H9 (cell line): Measurements from ENCODE around the gene DPM2. TPM values are rescaled to one million over a fixed set of nuclear protein-coding genes. Genes with fewer than 3 reads are reported as not detected.

Experiments
- DNase-seq: peaks from one replicate; pipeline ENCODE4 v3.0.0-alpha.2; 2017
- H2AFZ ChIP-seq: one replicate; pipeline ENCODE4 v1.6.1; 2013; ENCODE audit warnings: mild to moderate bottlenecking, low read length, control low read depth, moderate library complexity
- H2AK5ac ChIP-seq: 2 replicates; pipeline ENCODE4 v1.6.1; 2013; ENCODE audit warnings: low read length, control low read depth, mixed read lengths; ENCODE audit not compliant: insufficient read length
- H2BK120ac ChIP-seq: one replicate; pipeline ENCODE4 v1.6.1; 2013; ENCODE audit warnings: low read depth, mild to moderate bottlenecking, low read length, control low read depth, inconsistent platforms; ENCODE audit not compliant: poor library complexity, severe bottlenecking
- H2BK12ac ChIP-seq: 2 replicates; pipeline ENCODE4 v1.6.1; 2013; ENCODE audit warnings: low read length, control low read depth, mixed read lengths, low read depth; ENCODE audit not compliant: insufficient read length
- H2BK15ac ChIP-seq: 2 replicates; pipeline ENCODE4 v1.6.1; 2013; ENCODE audit warnings: low read depth, low read length, control low read depth
- H2BK20ac ChIP-seq: one replicate; pipeline ENCODE4 v1.6.1; 2013; ENCODE audit warnings: low read depth, mild to moderate bottlenecking, low read length, control low read depth, inconsistent platforms; ENCODE audit not compliant: poor library complexity, severe bottlenecking
- H2BK5ac ChIP-seq: 2 replicates; pipeline ENCODE4 v1.6.1; 2013; ENCODE audit warnings: low read length, control low read depth, mixed read lengths; ENCODE audit not compliant: insufficient read length
- H3K14ac ChIP-seq: 2 replicates; pipeline ENCODE4 v1.6.1; 2013; ENCODE audit warnings: low read length, control low read depth; ENCODE audit not compliant: insufficient read depth
- H3K18ac ChIP-seq: 2 replicates; pipeline ENCODE4 v1.6.1; 2013; ENCODE audit warnings: low read depth, mild to moderate bottlenecking, mixed read lengths, low read length, control low read depth; ENCODE audit not compliant: insufficient read length
- H3K23ac ChIP-seq: 2 replicates; pipeline ENCODE4 v1.6.1; 2013; ENCODE audit warnings: low read length, control low read depth, mixed read lengths, low read depth; ENCODE audit not compliant: insufficient read length
- H3K23me2 ChIP-seq: 2 replicates; pipeline ENCODE4 v1.6.1; 2013; ENCODE audit warnings: low read depth, mild to moderate bottlenecking, mixed read lengths, low read length, control low read depth; ENCODE audit not compliant: insufficient read length, poor library complexity, severe bottlenecking
- H3K27ac ChIP-seq: 2 replicates; pipeline ENCODE4 v1.5.1; 2013; ENCODE audit warnings: low read length, control low read depth, mixed read lengths, low read depth; ENCODE audit not compliant: insufficient read length
- H3K27me3 ChIP-seq: 2 replicates; pipeline ENCODE4 v1.6.1; 2013; ENCODE audit warnings: low read length, control low read depth, inconsistent platforms; ENCODE audit not compliant: insufficient read depth
- H3K4ac ChIP-seq: 2 replicates; pipeline ENCODE4 v1.6.1; 2013; ENCODE audit warnings: low read depth, mild to moderate bottlenecking, control low read depth, inconsistent platforms, low read length, moderate library complexity
- H3K4me1 ChIP-seq: 2 replicates; pipeline ENCODE4 v1.6.1; 2013; ENCODE audit warnings: low read length, control low read depth, inconsistent platforms; ENCODE audit not compliant: insufficient read depth
- H3K4me2 ChIP-seq: 2 replicates; pipeline ENCODE4 v1.6.1; 2013; ENCODE audit warnings: low read length, control low read depth, mixed read lengths; ENCODE audit not compliant: insufficient read length, insufficient read depth
- H3K56ac ChIP-seq: 2 replicates; pipeline ENCODE4 v1.6.1; 2013; ENCODE audit warnings: low read depth, mild to moderate bottlenecking, mixed read lengths, low read length, control low read depth; ENCODE audit not compliant: insufficient read length
- H3K79me1 ChIP-seq: 2 replicates; pipeline ENCODE4 v1.6.1; 2013; ENCODE audit warnings: low read depth, mild to moderate bottlenecking, moderate library complexity, low read length, control low read depth, inconsistent platforms; ENCODE audit not compliant: insufficient read depth, poor library complexity, severe bottlenecking
- H3K79me2 ChIP-seq: 2 replicates; pipeline ENCODE4 v1.6.1; 2013; ENCODE audit warnings: low read length, control low read depth, inconsistent platforms; ENCODE audit not compliant: insufficient read depth
- H3K9ac ChIP-seq: 2 replicates; pipeline ENCODE4 v1.6.1; 2013; ENCODE audit warnings: low read length, control low read depth, mixed read lengths; ENCODE audit not compliant: insufficient read length; ENCODE audit errors: extremely low read depth
- H3K9me3 ChIP-seq: one replicate; pipeline ENCODE4 v1.6.1; 2013; ENCODE audit warnings: low read depth, low read length, inconsistent platforms; ENCODE audit not compliant: control insufficient read depth
- H3T11ph ChIP-seq: one replicate; pipeline ENCODE4 v1.6.1; 2013; ENCODE audit warnings: mild to moderate bottlenecking, low read length, control low read depth, inconsistent platforms
- H4K20me1 ChIP-seq: one replicate; pipeline ENCODE4 v1.6.1; 2013; ENCODE audit not compliant: control insufficient read depth, insufficient read length, insufficient read depth
- H4K5ac ChIP-seq: 2 replicates; pipeline ENCODE4 v1.6.1; 2013; ENCODE audit warnings: low read depth, mild to moderate bottlenecking, mixed read lengths, low read length, control low read depth; ENCODE audit not compliant: insufficient read length
- H4K8ac ChIP-seq: replicated peaks from 2 replicates; pipeline ENCODE4 v1.6.1; 2013; ENCODE audit warnings: low read length, control low read depth, mixed read lengths, low read depth; ENCODE audit not compliant: insufficient read length
- H4K91ac ChIP-seq: 2 replicates; pipeline ENCODE4 v1.6.1; 2013; ENCODE audit warnings: low read depth, mild to moderate bottlenecking, moderate library complexity, mixed read lengths, low read length, control low read depth; ENCODE audit not compliant: insufficient read length
- H3K27ac Mint-ChIP-seq, 3 experiments: 2 replicates in 2 of 3; 3 replicates in 1 of 3; pipeline ENCODE4 v1.8.0; 2020 to 2021; ENCODE audit warnings: mixed read lengths in 3 of 3, mild to moderate bottlenecking in 1 of 3, moderate library complexity in 1 of 3
- H3K27me3 Mint-ChIP-seq: 2 replicates; pipeline ENCODE4 v1.8.0; 2021; ENCODE audit warnings: low read depth, mild to moderate bottlenecking, moderate library complexity, mixed read lengths
- H3K36me3 Mint-ChIP-seq, 3 experiments: 2 replicates in 2 of 3; 3 replicates in 1 of 3; pipeline ENCODE4 v1.8.0; 2020 to 2021; ENCODE audit warnings: low read depth in 3 of 3, mixed read lengths in 3 of 3; ENCODE audit not compliant: insufficient read depth in 1 of 3
- H3K4me1 Mint-ChIP-seq, 2 experiments: 2 replicates each; pipeline ENCODE4 v1.8.0; 2020; ENCODE audit warnings: mixed read lengths in 2 of 2
- H3K4me3 Mint-ChIP-seq, 2 experiments: 2 replicates in 1 of 2; 3 replicates in 1 of 2; pipeline ENCODE4 v1.8.0; 2020 to 2021; ENCODE audit warnings: mild to moderate bottlenecking in 2 of 2, mixed read lengths in 2 of 2, moderate library complexity in 1 of 2
- H3K9me3 Mint-ChIP-seq, 2 experiments: 2 replicates in 1 of 2; 3 replicates in 1 of 2; pipeline ENCODE4 v1.8.0; 2020; ENCODE audit warnings: mild to moderate bottlenecking in 2 of 2, mixed read lengths in 2 of 2, moderate library complexity in 1 of 2
- WGBS: extraction: QIAGEN DNeasy Blood & Tissue Kit; methylation state at CpG from one replicate; pipeline ENCODE4 v1.1.7; 2013; ENCODE audit warnings: missing lambda C conversion rate, low lambda C conversion rate, mixed read lengths; ENCODE audit not compliant: insufficient read length; ENCODE audit errors: extremely low coverage; 5-methylcytosine and 5-hydroxymethylcytosine counted together
- total RNA-seq: library from RNA; stranded (reverse); gene quantifications from 2 replicates; pipeline ENCODE4 v1.2.1, GENCODE V29; 2021
- TF ChIP-seq, protein P1 (sequence below): fragments of 200-600 bp; sonication (generic); conservative IDR thresholded peaks from 3 replicates; pipeline ENCODE4 v1.8.0; 2021; ENCODE audit warnings: antibody characterized with exemption, mild to moderate bottlenecking

Gene DPM2
- total RNA-seq, 1 experiment from 2014 or later: 46.1 TPM

DNA sequence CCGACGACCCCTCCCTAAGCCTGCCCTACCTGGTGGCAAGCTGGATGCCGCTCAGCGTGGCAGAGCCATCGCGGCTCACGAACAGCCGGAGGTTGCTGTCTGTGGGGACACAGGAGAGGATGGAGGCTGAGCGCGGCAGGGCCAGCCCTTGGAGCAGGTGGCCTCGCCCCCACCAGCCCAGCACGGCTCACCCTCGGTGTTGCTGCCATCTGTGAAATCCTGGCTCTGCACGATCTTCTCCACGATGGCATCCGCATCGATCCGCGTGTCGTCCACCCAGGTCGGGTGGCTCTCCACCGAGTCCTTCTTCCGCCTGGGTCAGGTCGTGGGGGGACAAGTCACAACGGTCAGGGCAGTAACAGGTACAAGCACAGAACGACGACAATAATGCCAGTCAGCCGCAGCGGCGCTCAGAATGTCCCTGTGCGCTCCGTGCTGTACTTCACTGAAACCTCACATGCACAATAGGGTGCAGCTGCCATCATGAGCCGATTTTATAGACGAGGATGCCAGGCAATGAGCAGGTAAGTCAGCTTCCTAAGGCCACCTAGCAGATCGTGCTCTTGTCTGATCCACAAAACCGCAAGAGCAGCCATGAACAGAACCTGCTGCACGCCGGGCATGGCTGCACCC lies 7.0 kb upstream of the DPM2 start:
- Histone ChIP-seq H4K8ac (no peak overlapping the region), H3K14ac (no peak overlapping the region), H3K56ac (no peak overlapping the region), H2AFZ (no peak overlapping the region), H3K27me3 (no peaks in the 10 kb centered on the region), H3K9ac (no peak overlapping the region), H3K23me2 (no peaks in the 10 kb centered on the region), H2BK12ac (no peak overlapping the region), H2BK20ac (no peak overlapping the region), H3K27ac (no peak overlapping the region), H4K20me1 (no peaks in the 10 kb centered on the region), H3T11ph (no peak overlapping the region), H3K23ac (no peak overlapping the region), H3K4me2 (no peak overlapping the region), H3K9me3 (no peaks in the 10 kb centered on the region), H3K4me1 (no peaks in the 10 kb centered on the region), H3K4ac (no peak overlapping the region), H4K91ac (no peak overlapping the region), H3K79me1 (no peaks in the 10 kb centered on the region), H2AK5ac (no peak overlapping the region), H2BK5ac (no peak overlapping the region), H3K79me2 (no peaks in the 10 kb centered on the region), H4K5ac (no peak overlapping the region), H3K18ac (no peak overlapping the region), H2BK15ac (no peak overlapping the region), H2BK120ac (no peak overlapping the region)
- Mint-ChIP-seq H3K27me3 (no peaks in the 10 kb centered on the region), H3K4me3 (no peak overlapping the region), H3K36me3 (peaks cover 10 to 54% (median 47%) of the 10 kb centered on the region in 3 experiments; a peak in 6 of 7 replicates), H3K27ac (peak overlapping the region in 1 of 3 experiments; percentile 75; a peak in 1 of 7 replicates), H3K4me1 (peaks cover 8 to 33% of the 10 kb centered on the region in 2 experiments), H3K9me3 (no peaks in the 10 kb centered on the region)
- TF ChIP-seq, protein P1, sequence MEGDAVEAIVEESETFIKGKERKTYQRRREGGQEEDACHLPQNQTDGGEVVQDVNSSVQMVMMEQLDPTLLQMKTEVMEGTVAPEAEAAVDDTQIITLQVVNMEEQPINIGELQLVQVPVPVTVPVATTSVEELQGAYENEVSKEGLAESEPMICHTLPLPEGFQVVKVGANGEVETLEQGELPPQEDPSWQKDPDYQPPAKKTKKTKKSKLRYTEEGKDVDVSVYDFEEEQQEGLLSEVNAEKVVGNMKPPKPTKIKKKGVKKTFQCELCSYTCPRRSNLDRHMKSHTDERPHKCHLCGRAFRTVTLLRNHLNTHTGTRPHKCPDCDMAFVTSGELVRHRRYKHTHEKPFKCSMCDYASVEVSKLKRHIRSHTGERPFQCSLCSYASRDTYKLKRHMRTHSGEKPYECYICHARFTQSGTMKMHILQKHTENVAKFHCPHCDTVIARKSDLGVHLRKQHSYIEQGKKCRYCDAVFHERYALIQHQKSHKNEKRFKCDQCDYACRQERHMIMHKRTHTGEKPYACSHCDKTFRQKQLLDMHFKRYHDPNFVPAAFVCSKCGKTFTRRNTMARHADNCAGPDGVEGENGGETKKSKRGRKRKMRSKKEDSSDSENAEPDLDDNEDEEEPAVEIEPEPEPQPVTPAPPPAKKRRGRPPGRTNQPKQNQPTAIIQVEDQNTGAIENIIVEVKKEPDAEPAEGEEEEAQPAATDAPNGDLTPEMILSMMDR: no peak
- DNase-seq: no peak
- WGBS: no CpG with 5 or more reads among the region's 38 CpGs
